ENCODE data around the gene SOX8.

SOX8 gene

GRCh38 chr16:967077-967541 lies 14.5 kb upstream of the SOX8 start:
- POLR2A ChIA-PET, result interaction anchor here (0.7 kb wide), 1 partner anchor 12 kb away, joined by 3 read pairs; no protein-coding TSS in a partner anchor
- DNase-seq (ENCODE audit: extremely low spot score), result no peak
- CTCF ChIA-PET, result no interaction called here
- TF ChIP-seq FOXM1 (IDR thresholded peaks at IDR 0.05; ENCODE audit: borderline replicate concordance) (no peak), ARNT (IDR thresholded peaks at IDR 0.05) (no peak), CTBP1 (IDR thresholded peaks at IDR 0.05; ENCODE audit: borderline replicate concordance) (no peak), SP1 (IDR thresholded peaks at IDR 0.05) (no peak), LEF1 (IDR thresholded peaks at IDR 0.05; ENCODE audit: borderline replicate concordance) (no peak), ELF4 (IDR thresholded peaks at IDR 0.05) (no peak), FOXA1 (IDR thresholded peaks at IDR 0.05) (no peak), BHLHE40 (IDR thresholded peaks at IDR 0.05; ENCODE audit: borderline replicate concordance) (no peak), PKNOX1 (IDR thresholded peaks at IDR 0.05) (no peak), ZNF384 (IDR thresholded peaks at IDR 0.05) (no peak), TARDBP (IDR thresholded peaks at IDR 0.05) (no peak), NFRKB (IDR thresholded peaks at IDR 0.05) (no peak), L3MBTL2 (conservative IDR thresholded peaks at IDR 0.05) (no peak), HDGF (IDR thresholded peaks at IDR 0.05; ENCODE audit: borderline replicate concordance) (no peak), FOXK2 (IDR thresholded peaks at IDR 0.05) (no peak), SUZ12 (IDR thresholded peaks at IDR 0.05) (no peak)

GRCh38 chr16:967546-968295 lies 13.8 kb upstream of the SOX8 start:
- POLR2A ChIA-PET, result no interaction called here

GRCh38 chr16:968620-969019 lies 12.9 kb upstream of the SOX8 start:
- no peak for DNase-seq (ENCODE audit: extremely low spot score)
- ChIA-PET POLR2A (no interaction called here), CTCF (interaction anchor here (0.7 kb wide), 1 partner anchor 27 kb away, joined by 3 read pairs; no protein-coding TSS in a partner anchor)
- no peak for TF ChIP-seq NFRKB (IDR thresholded peaks at IDR 0.05)
- TF ChIP-seq L3MBTL2 (conservative IDR thresholded peaks at IDR 0.05), result no peak
- no peak for TF ChIP-seq HDGF (IDR thresholded peaks at IDR 0.05; ENCODE audit: borderline replicate concordance)
- TF ChIP-seq LEF1 (IDR thresholded peaks at IDR 0.05; ENCODE audit: borderline replicate concordance), result peak; percentile 69; the same call in 1 of the 2 replicates

More at GRCh38 chr16:967546-968295, 13.8 kb upstream of the SOX8 start:
- no peak for DNase-seq (ENCODE audit: extremely low spot score)
- CTCF ChIA-PET, result interaction anchor here (0.7 kb wide), 1 partner anchor 28 kb away, joined by 3 read pairs; no protein-coding TSS in a partner anchor
- TF ChIP-seq CTBP1 (IDR thresholded peaks at IDR 0.05; ENCODE audit: borderline replicate concordance), result no peak
- no peak for TF ChIP-seq SUZ12 (IDR thresholded peaks at IDR 0.05)
- TF ChIP-seq HDGF (IDR thresholded peaks at IDR 0.05; ENCODE audit: borderline replicate concordance), result no peak
- no peak for TF ChIP-seq FOXK2 (IDR thresholded peaks at IDR 0.05)
- no peak for TF ChIP-seq FOXA1 (IDR thresholded peaks at IDR 0.05)
- TF ChIP-seq L3MBTL2 (conservative IDR thresholded peaks at IDR 0.05), result no peak
- TF ChIP-seq ZNF384 (IDR thresholded peaks at IDR 0.05), result no peak
- no peak for TF ChIP-seq TARDBP (IDR thresholded peaks at IDR 0.05)
- TF ChIP-seq SP1 (IDR thresholded peaks at IDR 0.05), result no peak

- ChIA-PET CTCF (no interaction called here), POLR2A (interaction anchor here (0.7 kb wide), 2 partner anchors 9 to 11 kb away, joined by 3 to 4 read pairs; no protein-coding TSS in a partner anchor)
- DNase-seq (ENCODE audit: extremely low spot score), result peak; percentile 40
- TF ChIP-seq BHLHE40 (IDR thresholded peaks at IDR 0.05; ENCODE audit: borderline replicate concordance), result no peak
- peak; percentile 20; the same call in 1 of the 2 replicates for TF ChIP-seq L3MBTL2 (conservative IDR thresholded peaks at IDR 0.05)
Measured at GRCh38 chr16:969508-970385, 11.8 kb upstream of the SOX8 start.

GRCh38 chr16:970386-970765 lies 11.2 kb upstream of the SOX8 start:
- CTCF ChIA-PET, result no interaction called here
- no peak for TF ChIP-seq PKNOX1 (IDR thresholded peaks at IDR 0.05)
- TF ChIP-seq SP1 (IDR thresholded peaks at IDR 0.05), result no peak
- no peak for TF ChIP-seq NFRKB (IDR thresholded peaks at IDR 0.05)
- no peak for TF ChIP-seq TARDBP (IDR thresholded peaks at IDR 0.05)
- TF ChIP-seq L3MBTL2 (conservative IDR thresholded peaks at IDR 0.05), result 0 out of 2 replicates have a peak, but pooled peaks have one; percentile 7
- no peak for DNase-seq (ENCODE audit: extremely low spot score)
- POLR2A ChIA-PET, result interaction anchor here (0.7 kb wide), 1 partner anchor 10 kb away, joined by 4 read pairs; no protein-coding TSS in a partner anchor

GRCh38 chr16:970766-971581 lies 10.6 kb upstream of the SOX8 start, which contains the start of gene LMF1:
Gene LMF1 (minus strand): TSS chr16:970984. CDS start chr16:970980, 4 bp downstream.
- ChIA-PET CTCF (no interaction called here), POLR2A (no interaction called here)
- TF ChIP-seq L3MBTL2 (conservative IDR thresholded peaks at IDR 0.05) (no peak; the same call in 1 of the 2 replicates), PKNOX1 (IDR thresholded peaks at IDR 0.05) (no peak), LEF1 (IDR thresholded peaks at IDR 0.05; ENCODE audit: borderline replicate concordance) (no peak), NFRKB (IDR thresholded peaks at IDR 0.05) (no peak), ARNT (IDR thresholded peaks at IDR 0.05) (no peak), SUZ12 (IDR thresholded peaks at IDR 0.05) (no peak)
- peak; percentile 99 for DNase-seq (ENCODE audit: extremely low spot score)
